ENCODE data around the gene MFF. TPM values are rescaled to one million over a fixed set of nuclear protein-coding genes. Genes with fewer than 3 reads are reported as not detected.

Gene MFF
- total RNA-seq, 1 experiment from 2014 or later = 103 TPM

GRCh38 chr2:227348324-227348723 lies 23.3 kb downstream of the MFF start:
- ChIA-PET POLR2A (ENCODE audit: unreplicated experiment) (no interaction called here), CTCF (interaction anchor here (0.6 kb wide), 1 partner anchor 9 kb away, joined by 4 read pairs; no protein-coding TSS in a partner anchor)
- Histone ChIP-seq H3K4me3 (ENCODE audit: low read length) (no peak overlapping the region), H3K4me2 (ENCODE audit: low read length) (no peak overlapping the region), H3K36me3 (ENCODE audit: low read depth, low read length) (peaks cover 17% of the 10 kb centered on the region; the same call in 1 of the 2 replicates), H3K9me3 (ENCODE audit: low read length) (no peaks in the 10 kb centered on the region), H3F3A (ENCODE audit: low read length, unreplicated experiment) (no peaks in the 10 kb centered on the region), H3K79me2 (ENCODE audit: low read length) (no peaks in the 10 kb centered on the region), H3K27ac (ENCODE audit: low read length) (no peak overlapping the region), H3K9ac (ENCODE audit: low read length) (no peak overlapping the region), H3K27me3 (ENCODE audit: low read length) (no peaks in the 10 kb centered on the region), H2AFZ (ENCODE audit: low read length) (no peak overlapping the region), H3K9me2 (replicated peaks; ENCODE audit: low read length) (no peaks in the 10 kb centered on the region), H4K20me1 (ENCODE audit: low read length) (no peaks in the 10 kb centered on the region), H3K4me1 (ENCODE audit: insufficient read depth, low read length) (peaks cover 15% of the 10 kb centered on the region)
- BruUV-seq (replicated peaks) = no TSS peak
- TF ChIP-seq CTCF (conservative IDR thresholded peaks at IDR 0.05; ENCODE audit: low read depth, low read length) = no peak
- TF ChIP-seq EZH2phosphoT487 (IDR thresholded peaks at IDR 0.05; ENCODE audit: borderline replicate concordance, low read length) = no peak
- no peak for TF ChIP-seq EZH2 (IDR thresholded peaks at IDR 0.05; ENCODE audit: low read length, unreplicated experiment)
- no peak for DNase-seq
- intact Hi-C loops (cut with micrococcal nuclease) = no loop called here
- ATAC-seq = no peak

GRCh38 chr2:227349989-227350612 lies 25.1 kb downstream of the MFF start:
- no peak for TF ChIP-seq EZH2phosphoT487 (IDR thresholded peaks at IDR 0.05; ENCODE audit: borderline replicate concordance, low read length)
- no peak for TF ChIP-seq EZH2 (IDR thresholded peaks at IDR 0.05; ENCODE audit: low read length, unreplicated experiment)
- no peak for TF ChIP-seq CTCF (conservative IDR thresholded peaks at IDR 0.05; ENCODE audit: low read depth, low read length)
- Histone ChIP-seq H2AFZ (ENCODE audit: low read length) (no peak overlapping the region), H3K9ac (ENCODE audit: low read length) (no peak overlapping the region), H3K36me3 (ENCODE audit: low read depth, low read length) (peaks cover 17% of the 10 kb centered on the region; the same call in 1 of the 2 replicates), H3K4me2 (ENCODE audit: low read length) (peak overlapping the region; percentile 23; the same call in 1 of the 2 replicates), H3F3A (ENCODE audit: low read length, unreplicated experiment) (no peaks in the 10 kb centered on the region), H3K9me2 (replicated peaks; ENCODE audit: low read length) (no peaks in the 10 kb centered on the region), H3K27me3 (ENCODE audit: low read length) (no peaks in the 10 kb centered on the region), H3K9me3 (ENCODE audit: low read length) (no peaks in the 10 kb centered on the region), H3K79me2 (ENCODE audit: low read length) (no peaks in the 10 kb centered on the region), H3K27ac (ENCODE audit: low read length) (peak overlapping the region; percentile 13; the same call in 1 of the 2 replicates), H4K20me1 (ENCODE audit: low read length) (no peaks in the 10 kb centered on the region), H3K4me1 (ENCODE audit: insufficient read depth, low read length) (peaks cover 15% of the 10 kb centered on the region), H3K4me3 (ENCODE audit: low read length) (no peak overlapping the region)
- intact Hi-C loops (cut with micrococcal nuclease) = no loop called here
- peak; percentile 73 for ATAC-seq
- CTCF ChIA-PET = no interaction called here
- no TSS peak for BruUV-seq (replicated peaks)
- POLR2A ChIA-PET (ENCODE audit: unreplicated experiment) = no interaction called here
- DNase-seq = peak; percentile 52

GRCh38 chr2:227351639-227352038 lies 26.6 kb downstream of the MFF start:
- H3K4me3 ChIP-seq (ENCODE audit: low read length) = no peak overlapping the region
- H3K9me3 ChIP-seq (ENCODE audit: low read length) = no peaks in the 10 kb centered on the region
- peaks cover 19% of the 10 kb centered on the region; the same call in 1 of the 2 replicates for H3K36me3 ChIP-seq (ENCODE audit: low read depth, low read length)
- peaks cover 15% of the 10 kb centered on the region for H3K4me1 ChIP-seq (ENCODE audit: insufficient read depth, low read length)
- no peaks in the 10 kb centered on the region for H3K79me2 ChIP-seq (ENCODE audit: low read length)
- TF ChIP-seq EZH2 (IDR thresholded peaks at IDR 0.05; ENCODE audit: low read length, unreplicated experiment) (no peak), EZH2phosphoT487 (IDR thresholded peaks at IDR 0.05; ENCODE audit: borderline replicate concordance, low read length) (no peak), CTCF (conservative IDR thresholded peaks at IDR 0.05; ENCODE audit: low read depth, low read length) (no peak)
- H4K20me1 ChIP-seq (ENCODE audit: low read length) = no peaks in the 10 kb centered on the region
- ChIA-PET POLR2A (ENCODE audit: unreplicated experiment) (no interaction called here), CTCF (interaction anchor here (0.6 kb wide), 2 partner anchors 194 to 768 kb away, joined by 3 to 10 read pairs; no protein-coding TSS in a partner anchor)
- no peak overlapping the region for H2AFZ ChIP-seq (ENCODE audit: low read length)
- BruUV-seq (replicated peaks) = no TSS peak
- DNase-seq (no peak), ATAC-seq (no peak)
- no peak overlapping the region for H3K27ac ChIP-seq (ENCODE audit: low read length)
- H3K4me2 ChIP-seq (ENCODE audit: low read length) = no peak overlapping the region
- H3K9ac ChIP-seq (ENCODE audit: low read length) = no peak overlapping the region
- H3K27me3 ChIP-seq (ENCODE audit: low read length) = no peaks in the 10 kb centered on the region
- H3F3A ChIP-seq (ENCODE audit: low read length, unreplicated experiment) = no peaks in the 10 kb centered on the region
- intact Hi-C loops (cut with micrococcal nuclease) = no loop called here
- H3K9me2 ChIP-seq (replicated peaks; ENCODE audit: low read length) = no peaks in the 10 kb centered on the region

Data from PC-3 (cell line).